ENCODE measurements around the gene ARRDC5.
"Not testable (repeated sequence)": the region's sequence is repeated elsewhere in the genome, so short reads cannot be mapped to it uniquely, and the experiment has no call there.

ARRDC5 gene

GRCh38 chr19:4939466-4939865 is 36.8 kb upstream of the ARRDC5 start:
- peaks cover 60% of the 10 kb centered on the region for H4K20me1 ChIP-seq (ENCODE audit: insufficient read depth, low read length)
- peaks cover 95% of the 10 kb centered on the region for H3K36me3 ChIP-seq (ENCODE audit: insufficient read depth, low read length)

GRCh38 chr19:4938461-4938860 is 35.8 kb upstream of the ARRDC5 start:
- not testable (repeated sequence) for H3K4me2 ChIP-seq (ENCODE audit: insufficient read depth, low read length)

More at GRCh38 chr19:4939466-4939865, 36.8 kb upstream of the ARRDC5 start:
- ATAC-seq (ENCODE audit: insufficient read depth, low read depth) (no peak), DNase-seq (no peak)
- Histone ChIP-seq H3K4me2 (ENCODE audit: insufficient read depth, low read length) (no peak overlapping the region), H3K4me3 (ENCODE audit: low read depth in 1 of 2, low read length in 2 of 2) (no peak overlapping the region), H3K27me3 (ENCODE audit: insufficient read depth, low read length, poor library complexity) (no peaks in the 10 kb centered on the region), H3K9ac (ENCODE audit: low read depth, low read length) (no peak overlapping the region), H3K9me3 (ENCODE audit: insufficient read depth, low read length, severe bottlenecking) (no peaks in the 10 kb centered on the region), H2AFZ (ENCODE audit: low read depth, low read length) (no peak overlapping the region), H3K4me1 (ENCODE audit: insufficient read depth, low read length) (peaks cover 17% of the 10 kb centered on the region), H3K79me2 (ENCODE audit: insufficient read depth, low read length) (peaks cover 78% of the 10 kb centered on the region), H3K27ac (ENCODE audit: low read length) (no peak overlapping the region)
- no peak for TF ChIP-seq EZH2 (IDR thresholded peaks at IDR 0.05; ENCODE audit: borderline replicate concordance, low read depth, low read length, severe bottlenecking)
- TF ChIP-seq CTCF (IDR thresholded peaks at IDR 0.05; ENCODE audit: borderline replicate concordance, extremely low read depth, low read length, poor library complexity, severe bottlenecking) = no peak

GRCh38 chr19:4937060-4937459 is 34.4 kb upstream of the ARRDC5 start:
- Histone ChIP-seq H3K9ac (ENCODE audit: low read depth, low read length) (no peak overlapping the region), H3K27me3 (ENCODE audit: insufficient read depth, low read length, poor library complexity) (no peaks in the 10 kb centered on the region), H3K4me2 (ENCODE audit: insufficient read depth, low read length) (no peak overlapping the region), H2AFZ (ENCODE audit: low read depth, low read length) (no peak overlapping the region), H3K27ac (ENCODE audit: low read length) (no peak overlapping the region), H3K4me1 (ENCODE audit: insufficient read depth, low read length) (peaks cover 22% of the 10 kb centered on the region), H3K4me3 (ENCODE audit: low read depth in 1 of 2, low read length in 2 of 2) (no peak overlapping the region), H3K36me3 (ENCODE audit: insufficient read depth, low read length) (peaks cover 93% of the 10 kb centered on the region), H4K20me1 (ENCODE audit: insufficient read depth, low read length) (peaks cover 73% of the 10 kb centered on the region), H3K79me2 (ENCODE audit: insufficient read depth, low read length) (peaks cover 86% of the 10 kb centered on the region), H3K9me3 (ENCODE audit: insufficient read depth, low read length, severe bottlenecking) (no peaks in the 10 kb centered on the region)
- no peak for TF ChIP-seq EZH2 (IDR thresholded peaks at IDR 0.05; ENCODE audit: borderline replicate concordance, low read depth, low read length, severe bottlenecking)
- TF ChIP-seq CTCF (IDR thresholded peaks at IDR 0.05; ENCODE audit: borderline replicate concordance, extremely low read depth, low read length, poor library complexity, severe bottlenecking) = no peak
- ATAC-seq (ENCODE audit: insufficient read depth, low read depth) = no peak
- no peak for DNase-seq

More at GRCh38 chr19:4938461-4938860, 35.8 kb upstream of the ARRDC5 start:
- peaks cover 21% of the 10 kb centered on the region for H3K4me1 ChIP-seq (ENCODE audit: insufficient read depth, low read length)
- DNase-seq; H3K4me3 ChIP-seq (ENCODE audit: low read depth in 1 of 2, low read length in 2 of 2); H3K27me3 ChIP-seq (ENCODE audit: insufficient read depth, low read length, poor library complexity); H3K27ac ChIP-seq (ENCODE audit: low read length); H3K9me3 ChIP-seq (ENCODE audit: insufficient read depth, low read length, severe bottlenecking); H3K9ac ChIP-seq (ENCODE audit: low read depth, low read length); ATAC-seq (ENCODE audit: insufficient read depth, low read depth); H2AFZ ChIP-seq (ENCODE audit: low read depth, low read length): not testable (repeated sequence)
- H3K36me3 ChIP-seq (ENCODE audit: insufficient read depth, low read length) = peaks cover 94% of the 10 kb centered on the region
- peaks cover 82% of the 10 kb centered on the region for H3K79me2 ChIP-seq (ENCODE audit: insufficient read depth, low read length)
- H4K20me1 ChIP-seq (ENCODE audit: insufficient read depth, low read length) = peaks cover 66% of the 10 kb centered on the region

- H3K4me1 ChIP-seq (ENCODE audit: insufficient read depth, low read length) = peaks cover 22% of the 10 kb centered on the region
- H3K79me2 ChIP-seq (ENCODE audit: insufficient read depth, low read length) = peaks cover 78% of the 10 kb centered on the region
- peak overlapping the region; percentile 42; the same call in 1 of the 2 replicates for H3K27ac ChIP-seq (ENCODE audit: low read length)
- DNase-seq (peak; percentile 82), ATAC-seq (ENCODE audit: insufficient read depth, low read depth) (peak; percentile 94)
- H3K9me3 ChIP-seq (ENCODE audit: insufficient read depth, low read length, severe bottlenecking) = no peaks in the 10 kb centered on the region
- H2AFZ ChIP-seq (ENCODE audit: low read depth, low read length) = no peak overlapping the region
- peaks cover 76% of the 10 kb centered on the region for H4K20me1 ChIP-seq (ENCODE audit: insufficient read depth, low read length)
- no peak overlapping the region for H3K4me2 ChIP-seq (ENCODE audit: insufficient read depth, low read length)
- no peaks in the 10 kb centered on the region for H3K27me3 ChIP-seq (ENCODE audit: insufficient read depth, low read length, poor library complexity)
- H3K36me3 ChIP-seq (ENCODE audit: insufficient read depth, low read length) = peaks cover 93% of the 10 kb centered on the region
- no peak overlapping the region for H3K4me3 ChIP-seq (ENCODE audit: low read depth in 1 of 2, low read length in 2 of 2)
- H3K9ac ChIP-seq (ENCODE audit: low read depth, low read length) = no peak overlapping the region
- TF ChIP-seq EZH2 (IDR thresholded peaks at IDR 0.05; ENCODE audit: borderline replicate concordance, low read depth, low read length, severe bottlenecking) = no peak
- no peak for TF ChIP-seq CTCF (IDR thresholded peaks at IDR 0.05; ENCODE audit: borderline replicate concordance, extremely low read depth, low read length, poor library complexity, severe bottlenecking)
Measured at GRCh38 chr19:4935444-4935843, 32.7 kb upstream of the ARRDC5 start.
